HT1080 (cell line): ENCODE data around the gene PEDS1. TPM values are rescaled to one million over a fixed set of nuclear protein-coding genes. Genes with fewer than 3 reads are reported as not detected.
A peak's percentile ranks its signal among the peaks of the same experiment; 100 is the strongest.
"Not testable (repeated sequence)": the region's sequence is repeated elsewhere in the genome, so short reads cannot be mapped to it uniquely, and the experiment has no call there.

Experiments
- DNase-seq: peaks from one replicate; pipeline ENCODE4 v3.0.0-alpha.2; 2015; ENCODE audit warnings: low read depth
- polyA plus RNA-seq, 2 experiments: library from polyadenylated mRNA; depleted of rRNA; stranded (reverse); fragments of >200 nt; gene quantifications; 2 replicates each; pipeline ENCODE4 v1.2.3, GENCODE V29; 2015
- total RNA-seq: library from RNA; depleted of rRNA; stranded (reverse); fragments of >200 nt; shearing (Covaris generic); gene quantifications from 2 replicates; pipeline ENCODE4 v1.2.3, GENCODE V29; 2014; rRNA removed

PEDS1 gene
- 29.2 and 38.7 TPM in 2 replicates for total RNA-seq
- polyA plus RNA-seq (2015; cell fraction: cytosol; rRNA removed): 41.4 and 42.9 TPM in 2 replicates
- polyA plus RNA-seq (2015; cell fraction: nucleus; rRNA removed): 21.5 and 22.1 TPM in 2 replicates

DNA sequence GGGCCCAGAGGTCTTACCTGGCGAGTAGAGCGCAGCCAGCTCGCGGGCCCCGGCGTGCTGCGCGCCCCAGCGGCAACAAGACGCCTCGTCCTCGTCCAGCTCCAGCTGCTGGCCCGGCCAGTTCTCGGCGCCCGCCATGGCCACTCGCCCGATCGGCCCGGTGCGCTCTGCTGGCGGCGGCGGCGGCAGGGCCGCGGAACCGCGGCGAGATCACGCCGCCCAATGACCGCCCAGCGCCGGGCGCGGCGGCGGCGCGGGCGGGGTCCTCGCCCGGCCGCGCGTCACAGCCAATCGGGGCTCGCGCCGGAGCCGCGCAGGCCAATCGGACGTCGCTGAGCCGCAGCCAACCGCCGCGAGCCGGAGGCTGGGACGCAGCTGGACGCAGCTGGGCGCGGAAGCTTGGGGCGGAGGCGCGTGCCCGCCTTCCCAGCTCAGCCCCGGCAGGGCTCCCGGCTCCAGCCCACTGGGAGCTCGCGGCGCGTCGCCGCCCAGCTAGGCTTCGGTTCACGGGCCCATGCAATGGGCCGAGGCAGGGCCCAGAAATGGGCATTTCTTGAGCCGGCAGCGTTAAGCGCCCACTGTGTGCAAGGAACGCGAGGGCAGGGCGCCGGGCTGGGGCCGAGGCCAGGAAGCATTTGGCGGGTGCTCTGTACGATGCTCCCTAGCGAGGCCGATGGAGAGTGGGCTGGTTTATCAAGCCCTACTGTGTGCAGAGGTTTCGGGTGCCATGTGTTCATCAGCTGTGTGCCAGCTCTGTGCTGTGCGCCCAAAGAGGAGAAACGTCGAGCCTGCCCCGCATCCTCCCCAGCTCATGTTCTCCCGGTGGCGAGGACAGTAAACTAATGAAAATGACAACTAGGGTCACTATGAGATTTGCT, at the start of gene PEDS1:
Gene PEDS1 (minus strand): TSS at position 224 of the 878 bp plus-strand sequence. CDS start 86 bp downstream, at position 138.
- DNase-seq: peak; percentile 84

DNA sequence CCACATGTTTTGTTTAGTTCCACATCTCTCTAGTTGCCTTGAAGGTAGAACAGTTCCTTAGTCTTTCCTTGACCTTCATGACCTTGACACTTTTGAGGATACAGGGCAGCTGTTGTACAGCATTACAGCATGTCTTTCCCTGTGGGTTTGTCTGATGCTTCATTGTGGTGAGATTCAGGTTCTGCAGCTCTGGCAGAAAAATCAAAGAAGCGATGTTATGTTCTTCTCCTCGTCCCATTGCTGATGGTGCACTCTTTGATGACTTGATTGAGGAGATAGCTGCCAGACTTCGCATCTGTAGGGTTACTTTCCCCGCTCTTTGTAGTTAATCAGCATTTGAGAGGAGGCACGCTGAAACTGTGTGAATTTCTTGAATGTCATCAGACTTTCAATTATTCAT, 49.2 kb upstream of the PEDS1 start:
- no peak for DNase-seq

DNA sequence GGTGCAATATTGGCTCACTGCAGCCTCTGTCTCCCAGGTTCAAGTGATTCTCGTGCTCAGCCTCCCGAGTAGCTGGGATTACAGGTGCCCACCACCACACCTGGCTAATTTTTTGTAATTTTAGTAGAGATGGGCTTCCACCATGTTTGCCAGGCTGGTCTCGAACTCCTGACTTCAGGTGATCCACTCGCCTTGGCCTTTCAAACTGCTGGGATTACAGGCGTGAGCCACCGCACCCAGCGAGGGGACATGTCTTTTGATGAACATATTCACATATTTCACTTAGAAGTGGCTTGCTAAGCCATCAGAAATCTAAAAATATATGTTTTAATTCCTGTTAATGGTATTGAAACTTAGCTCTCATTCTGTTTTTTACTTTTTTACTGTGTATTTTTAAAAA, 48.2 kb upstream of the PEDS1 start:
- not testable (repeated sequence) for DNase-seq

DNA sequence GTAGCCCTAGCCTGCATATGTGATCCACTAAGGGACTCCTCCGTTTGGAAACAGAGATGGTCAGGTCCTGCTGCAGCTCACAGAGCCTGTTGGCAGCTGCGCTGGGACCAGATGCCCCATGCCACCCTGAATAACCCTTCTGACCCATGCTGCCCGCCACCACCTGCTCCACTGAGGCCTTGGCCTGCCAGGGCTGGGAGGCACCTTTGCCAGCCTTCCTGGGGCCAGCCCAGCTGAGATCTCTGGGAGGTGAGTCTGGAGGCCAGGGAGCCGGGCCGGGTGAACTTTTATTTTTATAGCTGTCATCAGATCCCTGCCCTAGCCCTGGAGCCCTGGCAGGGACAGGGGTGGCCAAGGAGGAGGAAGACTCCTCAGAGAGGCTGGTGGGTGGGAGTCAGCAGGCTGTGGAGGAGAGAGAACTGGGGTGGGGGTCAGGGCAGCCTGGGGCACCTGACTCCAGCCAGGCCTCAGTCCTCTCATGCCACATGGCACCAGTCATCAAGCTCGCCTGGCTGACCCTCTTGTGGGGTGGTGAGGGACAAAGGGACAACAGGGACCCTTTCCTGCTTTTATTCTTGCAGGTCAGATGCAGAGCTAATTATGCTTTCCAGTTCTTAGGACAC, 47.1 kb upstream of the PEDS1 start:
- DNase-seq: no peak

DNA sequence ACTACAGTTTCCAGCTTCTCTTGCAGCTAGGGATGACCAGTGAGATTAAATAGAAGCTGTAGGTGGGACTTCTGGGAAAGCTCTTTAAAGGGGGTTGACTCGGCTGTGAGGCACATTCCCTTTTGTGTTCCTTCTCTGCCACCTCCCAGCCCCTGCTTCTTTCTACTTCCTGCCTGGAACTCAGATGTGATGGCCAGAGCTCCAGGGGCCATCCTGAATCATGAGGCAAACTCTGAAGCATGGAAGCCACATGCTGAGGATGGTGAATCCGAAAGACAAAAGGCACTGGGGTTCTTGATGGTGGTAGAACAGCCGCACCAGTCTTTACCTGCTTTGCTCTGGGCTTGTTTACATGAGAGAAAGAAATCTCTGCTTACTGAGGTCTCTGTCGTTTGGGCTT, 46.2 kb upstream of the PEDS1 start:
- no peak for DNase-seq

DNA sequence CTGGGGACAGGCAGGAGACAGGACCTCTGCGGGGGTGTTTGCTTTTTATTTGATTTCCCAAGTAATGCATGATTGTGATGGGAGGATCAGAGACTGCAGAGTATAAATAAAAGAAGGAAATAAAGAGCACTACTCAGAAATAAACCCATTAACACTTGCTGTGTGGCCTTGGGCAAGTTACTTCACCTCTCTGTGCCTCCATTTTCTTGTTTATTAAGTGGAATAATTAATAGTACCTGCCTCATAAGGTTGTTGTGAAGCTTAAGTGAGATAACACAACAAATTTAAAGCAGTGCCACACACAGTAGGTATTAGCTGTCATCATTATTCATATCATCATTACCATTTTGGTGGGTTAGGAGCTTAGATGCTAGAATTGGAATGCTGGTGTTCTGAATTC, 45.2 kb upstream of the PEDS1 start:
- no peak for DNase-seq

DNA sequence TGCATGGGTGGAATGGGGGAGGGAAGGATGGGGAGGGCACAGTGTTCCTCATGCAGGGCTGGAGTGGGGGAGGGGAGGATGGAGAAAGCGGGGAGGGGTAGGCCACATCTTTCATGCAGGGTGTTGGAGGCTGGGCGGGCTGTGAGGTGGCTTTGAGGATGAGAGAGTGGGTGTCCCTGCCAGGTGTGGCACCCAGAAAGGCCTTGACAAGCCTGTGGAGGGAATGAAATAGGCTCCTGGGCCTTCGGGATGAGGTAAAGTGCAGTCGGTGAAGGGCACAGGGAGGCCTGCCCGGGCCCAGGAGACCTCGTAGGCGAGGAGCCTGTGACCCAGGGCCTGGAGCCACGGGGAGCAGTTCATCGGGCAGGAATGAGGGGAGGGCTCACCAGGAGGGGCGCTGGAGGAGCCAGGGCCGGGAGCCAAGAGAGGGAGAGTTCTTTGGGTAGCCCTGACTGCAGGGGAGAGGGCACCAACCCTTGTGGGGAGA, 44.7 kb upstream of the PEDS1 start:
- no peak for DNase-seq

DNA sequence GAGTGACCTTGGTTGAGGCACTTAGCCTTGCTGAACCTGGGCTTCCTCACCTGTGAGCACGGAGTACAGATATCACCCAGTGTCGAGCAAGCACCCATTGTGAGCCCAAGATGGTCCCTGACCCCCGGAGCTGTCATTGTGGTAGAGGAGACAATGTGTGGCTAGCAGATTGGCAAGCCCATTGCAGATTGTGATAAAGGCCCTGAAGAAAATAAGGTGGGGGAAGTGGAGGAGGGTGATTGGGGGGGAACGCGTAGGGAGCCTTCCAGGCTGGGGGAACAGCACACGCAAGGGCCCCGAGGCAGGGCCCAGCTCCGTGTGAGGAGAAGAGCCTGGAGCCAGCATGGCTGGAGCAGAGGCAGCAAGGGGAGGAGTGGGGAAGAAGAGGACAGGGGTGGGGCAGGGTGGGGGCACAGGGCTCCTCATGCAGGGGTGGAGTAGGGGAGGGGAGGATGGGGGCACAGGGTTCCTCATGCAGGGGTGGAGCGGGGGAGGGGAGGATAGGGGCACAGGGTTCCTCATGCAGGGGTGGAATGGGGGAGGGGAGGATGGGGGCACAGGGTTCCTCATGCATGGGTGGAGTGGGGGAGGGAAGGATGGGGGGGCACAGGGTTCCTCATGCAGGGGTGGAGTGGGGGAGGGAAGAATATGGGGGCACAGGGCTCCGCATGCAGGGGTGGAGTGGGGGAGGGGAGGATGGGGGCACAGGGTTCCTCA, 44.1 kb upstream of the PEDS1 start:
- no peak for DNase-seq

DNA sequence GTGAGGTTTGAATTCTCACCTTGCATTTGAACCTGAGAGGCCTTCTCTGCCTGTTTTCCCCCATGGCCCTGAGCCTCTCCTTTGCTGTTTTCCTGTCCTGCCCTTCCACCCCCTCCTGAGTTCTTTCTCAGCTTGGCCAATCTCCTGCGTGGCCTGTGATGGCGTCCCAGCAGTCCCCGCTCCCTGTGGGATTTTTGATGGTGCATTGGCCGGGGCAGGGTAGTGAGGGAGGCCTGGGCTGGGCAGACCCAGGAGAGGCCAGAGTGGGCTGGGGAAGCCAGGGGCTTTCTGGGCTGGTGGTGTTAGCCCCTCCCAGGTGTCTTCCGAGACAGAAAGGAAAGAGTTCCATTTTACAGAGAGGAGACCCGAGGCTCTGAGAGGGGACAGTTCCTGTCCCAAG, 43.4 kb upstream of the PEDS1 start:
- DNase-seq: no peak

DNA sequence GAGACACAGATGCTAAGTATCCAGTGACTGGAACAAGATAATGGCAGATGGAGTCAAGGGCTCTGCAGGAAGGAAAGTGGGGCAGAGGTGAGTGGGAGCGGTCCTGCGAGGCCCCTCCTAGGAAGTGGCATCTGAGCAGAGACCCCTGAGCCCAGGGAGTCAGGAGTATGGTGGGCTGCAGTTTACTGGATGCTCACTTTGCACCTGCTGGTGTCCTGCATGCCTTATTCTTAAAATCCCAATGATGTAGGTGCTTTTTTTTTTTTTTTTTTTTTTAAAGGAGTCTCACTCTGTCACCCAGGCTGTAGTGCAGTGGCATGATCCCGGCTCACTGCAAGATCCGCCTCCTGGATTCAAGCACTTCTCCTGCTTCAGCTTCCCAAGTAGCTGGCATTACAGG, 42.7 kb upstream of the PEDS1 start:
- no peak for DNase-seq

DNA sequence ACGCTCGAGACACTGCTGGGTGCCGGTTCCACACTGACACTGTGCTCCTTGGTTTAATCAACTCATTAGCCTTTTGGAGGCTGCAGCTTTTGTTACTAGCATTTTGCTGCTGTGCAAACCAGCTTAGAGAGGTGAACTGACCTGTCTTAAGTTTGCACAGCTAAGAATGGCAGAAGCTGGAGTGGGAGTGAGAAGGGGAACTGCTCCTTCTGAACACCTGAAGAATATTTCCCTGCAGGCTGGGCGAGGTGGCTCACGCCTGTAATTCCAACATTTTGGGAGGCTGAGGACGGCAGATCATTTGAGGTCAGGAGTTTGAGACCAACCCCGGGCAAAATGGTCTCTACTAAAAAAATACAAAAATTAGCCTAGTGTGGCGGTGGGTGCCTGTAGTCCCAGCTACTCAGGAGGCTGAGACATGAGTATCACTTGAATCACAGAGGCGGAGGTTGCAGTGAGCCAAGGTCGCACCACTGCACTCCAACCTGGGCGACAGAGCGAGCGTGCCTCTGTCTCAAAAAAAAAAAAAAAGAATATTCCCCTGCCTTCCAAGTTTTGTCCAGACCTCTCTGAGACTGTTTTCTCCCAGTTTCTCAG, 42.1 kb upstream of the PEDS1 start:
- DNase-seq: no peak

DNA sequence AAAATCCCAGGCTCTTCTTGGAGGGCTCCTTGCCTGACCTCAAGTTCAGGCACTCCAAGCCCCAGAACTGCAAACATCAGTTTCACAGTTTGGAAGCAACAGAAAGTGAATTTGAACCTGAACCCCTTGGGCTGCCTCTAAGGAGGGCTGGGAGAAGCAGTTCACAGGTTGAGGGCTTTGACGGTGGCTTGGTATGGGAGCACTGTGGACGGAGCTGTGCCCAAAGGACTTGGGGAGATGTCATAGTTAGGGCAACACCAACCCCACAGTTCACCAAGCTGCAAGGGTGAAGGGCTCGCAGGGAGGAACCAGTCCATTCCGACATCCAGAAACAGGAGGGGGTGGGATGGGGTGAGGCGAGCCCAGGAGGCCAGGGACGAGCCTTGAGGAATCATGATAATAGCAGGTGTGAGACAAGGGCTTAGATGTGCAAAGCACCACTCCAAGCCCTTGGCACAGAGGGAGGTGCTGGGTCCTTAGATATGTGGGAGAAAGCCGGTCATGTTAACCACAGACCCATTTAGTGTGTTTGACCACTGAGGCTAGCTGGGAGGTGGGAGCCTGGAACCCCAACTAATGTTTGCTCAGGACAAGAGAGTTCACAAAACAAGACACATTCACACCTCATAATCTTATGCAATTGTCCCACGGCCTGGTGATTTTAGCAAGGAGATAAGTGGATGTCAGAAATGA, 41.5 kb upstream of the PEDS1 start:
- DNase-seq: no peak

DNA sequence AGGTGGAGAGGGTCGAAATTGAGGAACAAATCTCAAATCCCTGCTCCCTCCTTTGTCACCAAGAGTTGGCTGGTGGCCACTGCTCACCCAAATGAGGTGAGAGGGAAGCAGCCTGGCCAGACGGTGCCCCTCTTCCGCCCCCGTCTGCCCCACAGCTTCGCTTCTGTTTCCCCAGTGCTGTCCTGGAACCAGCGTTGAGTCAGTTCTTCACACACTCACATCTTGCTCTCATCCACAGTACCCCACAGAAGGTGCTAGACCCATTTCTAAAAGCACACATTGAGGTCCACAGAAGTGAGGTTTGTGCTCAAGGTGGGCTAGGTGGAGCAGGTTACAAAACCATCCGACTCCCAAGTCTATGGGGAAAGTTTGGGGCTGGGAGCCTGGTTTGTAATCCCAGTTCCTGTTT, 40.9 kb upstream of the PEDS1 start:
- DNase-seq: no peak

DNA sequence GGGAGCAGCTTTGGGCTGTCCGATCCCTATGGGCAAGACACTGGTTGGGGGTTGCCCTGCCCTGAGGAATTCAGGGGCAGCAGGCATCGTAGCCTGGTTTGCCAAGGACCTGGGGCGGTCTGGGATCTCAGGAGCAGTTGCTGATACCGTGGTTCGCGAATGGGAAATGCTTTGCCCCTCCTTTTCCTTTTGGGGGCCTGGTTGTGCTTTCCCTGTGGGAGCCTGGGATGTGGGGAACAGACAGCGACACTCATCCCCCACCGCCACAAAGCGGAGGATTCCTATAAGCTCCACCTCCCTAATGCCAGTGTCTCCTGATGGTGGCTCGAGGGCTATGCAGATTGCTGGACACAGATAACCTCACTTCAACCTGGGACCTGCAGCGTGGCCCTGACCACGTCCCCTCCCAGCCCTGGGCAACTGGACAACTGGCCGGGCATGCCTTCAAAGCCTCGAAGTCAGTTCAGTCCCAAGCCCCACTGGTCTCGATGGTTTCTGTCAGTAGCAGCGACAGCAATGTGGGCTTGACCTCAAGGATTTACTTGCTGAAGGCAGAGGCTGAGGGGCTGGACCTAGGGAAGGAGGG, 40.4 kb upstream of the PEDS1 start:
- DNase-seq: no peak

DNA sequence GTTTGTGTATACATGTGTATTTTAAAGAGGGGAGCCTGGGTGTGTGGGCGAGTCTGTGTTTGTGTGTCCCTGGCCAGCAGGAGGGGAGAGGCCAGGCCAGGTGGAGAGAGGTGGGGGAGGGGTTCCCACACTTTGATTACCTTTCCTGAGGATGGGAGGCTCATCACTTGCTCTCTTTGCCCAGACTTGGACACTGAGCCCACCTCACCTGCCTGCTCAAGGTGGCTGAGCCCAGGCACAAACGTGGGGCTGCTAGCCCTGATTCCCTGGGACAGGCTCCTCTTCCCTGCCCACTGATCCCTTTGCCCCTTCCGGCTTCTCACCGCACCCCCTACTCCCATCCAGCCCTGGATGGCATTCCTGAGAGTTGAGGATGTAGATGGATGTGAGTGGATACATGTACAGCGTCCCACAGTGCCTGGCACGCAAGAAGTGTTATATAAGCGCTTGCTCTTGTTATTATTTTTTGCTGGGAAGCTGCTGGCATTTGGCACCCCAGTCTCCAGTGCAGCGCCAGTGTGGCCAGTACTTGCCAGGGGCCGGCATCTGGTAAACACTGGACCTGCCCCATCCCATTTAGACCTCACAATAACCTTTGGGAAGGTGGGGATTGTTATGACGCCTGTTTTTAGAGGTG, 39.8 kb upstream of the PEDS1 start:
- no peak for DNase-seq

DNA sequence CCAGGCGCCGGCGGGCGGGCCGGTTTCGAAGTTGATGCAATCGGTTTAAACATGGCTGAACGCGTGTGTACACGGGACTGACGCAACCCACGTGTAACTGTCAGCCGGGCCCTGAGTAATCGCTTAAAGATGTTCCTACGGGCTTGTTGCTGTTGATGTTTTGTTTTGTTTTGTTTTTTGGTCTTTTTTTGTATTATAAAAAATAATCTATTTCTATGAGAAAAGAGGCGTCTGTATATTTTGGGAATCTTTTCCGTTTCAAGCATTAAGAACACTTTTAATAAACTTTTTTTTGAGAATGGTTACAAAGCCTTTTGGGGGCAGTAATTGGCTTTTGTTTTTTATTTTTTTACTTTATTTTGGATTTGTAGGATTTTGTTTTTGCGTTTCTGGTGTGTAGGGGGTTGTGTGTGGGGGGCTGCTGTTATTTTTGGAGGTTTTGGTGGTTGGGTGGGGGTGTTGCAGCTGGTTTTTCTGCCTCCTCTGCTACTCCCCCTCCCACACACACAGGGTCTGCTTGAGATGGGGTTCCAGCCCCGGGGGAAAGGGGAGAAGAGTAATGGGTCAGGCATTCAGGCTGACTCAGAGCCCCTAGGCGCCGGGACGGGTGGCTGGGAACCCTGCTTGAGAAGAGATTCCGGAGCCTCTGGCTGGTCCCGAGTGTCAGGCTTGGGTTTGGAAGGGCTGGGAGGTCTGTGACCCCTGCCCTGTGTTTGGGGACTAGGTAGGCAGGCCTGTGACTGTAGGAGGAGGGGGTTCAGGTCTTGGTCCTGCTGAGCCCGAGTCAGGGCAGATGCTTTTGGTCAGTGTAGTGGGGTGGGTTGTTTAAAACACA, 39.1 kb upstream of the PEDS1 start:
- DNase-seq: peak; percentile 69

DNA sequence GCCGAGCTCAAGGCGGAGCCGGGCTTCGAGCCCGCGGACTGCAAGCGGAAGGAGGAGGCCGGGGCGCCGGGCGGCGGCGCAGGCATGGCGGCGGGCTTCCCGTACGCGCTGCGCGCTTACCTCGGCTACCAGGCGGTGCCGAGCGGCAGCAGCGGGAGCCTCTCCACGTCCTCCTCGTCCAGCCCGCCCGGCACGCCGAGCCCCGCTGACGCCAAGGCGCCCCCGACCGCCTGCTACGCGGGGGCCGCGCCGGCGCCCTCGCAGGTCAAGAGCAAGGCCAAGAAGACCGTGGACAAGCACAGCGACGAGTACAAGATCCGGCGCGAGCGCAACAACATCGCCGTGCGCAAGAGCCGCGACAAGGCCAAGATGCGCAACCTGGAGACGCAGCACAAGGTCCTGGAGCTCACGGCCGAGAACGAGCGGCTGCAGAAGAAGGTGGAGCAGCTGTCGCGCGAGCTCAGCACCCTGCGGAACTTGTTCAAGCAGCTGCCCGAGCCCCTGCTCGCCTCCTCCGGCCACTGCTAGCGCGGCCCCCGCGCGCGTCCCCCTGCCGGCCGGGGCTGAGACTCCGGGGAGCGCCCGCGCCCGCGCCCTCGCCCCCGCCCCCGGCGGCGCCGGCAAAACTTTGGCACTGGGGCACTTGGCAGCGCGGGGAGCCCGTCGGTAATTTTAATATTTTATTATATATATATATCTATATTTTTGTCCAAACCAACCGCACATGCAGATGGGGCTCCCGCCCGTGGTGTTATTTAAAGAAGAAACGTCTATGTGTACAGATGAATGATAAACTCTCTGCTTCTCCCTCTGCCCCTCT, 38.2 kb upstream of the PEDS1 start:
- no peak for DNase-seq

DNA sequence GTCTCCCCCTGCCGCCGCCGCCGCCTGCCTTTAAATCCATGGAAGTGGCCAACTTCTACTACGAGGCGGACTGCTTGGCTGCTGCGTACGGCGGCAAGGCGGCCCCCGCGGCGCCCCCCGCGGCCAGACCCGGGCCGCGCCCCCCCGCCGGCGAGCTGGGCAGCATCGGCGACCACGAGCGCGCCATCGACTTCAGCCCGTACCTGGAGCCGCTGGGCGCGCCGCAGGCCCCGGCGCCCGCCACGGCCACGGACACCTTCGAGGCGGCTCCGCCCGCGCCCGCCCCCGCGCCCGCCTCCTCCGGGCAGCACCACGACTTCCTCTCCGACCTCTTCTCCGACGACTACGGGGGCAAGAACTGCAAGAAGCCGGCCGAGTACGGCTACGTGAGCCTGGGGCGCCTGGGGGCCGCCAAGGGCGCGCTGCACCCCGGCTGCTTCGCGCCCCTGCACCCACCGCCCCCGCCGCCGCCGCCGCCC, 37.6 kb upstream of the PEDS1 start:
- no peak for DNase-seq
